HepG2 (cell line): ENCODE measurements around the gene ERBB3. TPM values are rescaled to one million over a fixed set of nuclear protein-coding genes. Genes with fewer than 3 reads are reported as not detected.

Source experiments
- ATF1 ChIP-seq: IDR thresholded peaks from 2 replicates; pipeline ENCODE4 v1.6.1; 2016; ENCODE audit warnings: mild to moderate bottlenecking, control low read depth
- CREB1 ChIP-seq, 2 experiments: fragments of 450-650 bp in 1 of 2; IDR thresholded peaks; 2 replicates each; pipeline ENCODE4 v1.6.1; 2016 to 2017; ENCODE audit warnings: control low read depth in 1 of 2, mild to moderate bottlenecking in 1 of 2, missing compliant biosample characterization in 1 of 2, missing genetic modification characterization in 1 of 2
- DMAP1 ChIP-seq: IDR thresholded peaks from 2 replicates; pipeline ENCODE4 v1.6.1; 2016
- E2F2 ChIP-seq: sonication (generic); formaldehyde crosslinking; IDR thresholded peaks from 2 replicates; pipeline ENCODE4 v1.4.0; 2020; ENCODE audit warnings: missing genetic modification reagents, borderline replicate concordance
- GPBP1L1 ChIP-seq: sonication (generic); formaldehyde crosslinking; IDR thresholded peaks from 2 replicates; pipeline ENCODE4 v1.5.0; 2020; ENCODE audit warnings: mild to moderate bottlenecking, missing genetic modification reagents
- HDAC6 ChIP-seq: fragments of 200-600 bp; sonication (generic); IDR thresholded peaks from 2 replicates; pipeline ENCODE4 v1.7.0; 2017; ENCODE audit warnings: mild to moderate bottlenecking, antibody characterized with exemption, low read length, low read depth
- MBNL3 ChIP-seq: fragments of 250-450 bp; sonication (Bioruptor Pico); conservative IDR thresholded peaks from 2 replicates; pipeline ENCODE4 v1.8.0; 2022; ENCODE audit warnings: mild to moderate bottlenecking, inconsistent platforms
- NKX3-1 ChIP-seq: sonication (generic); formaldehyde crosslinking; IDR thresholded peaks from 2 replicates; pipeline ENCODE4 v1.5.0; 2020; ENCODE audit warnings: missing genetic modification reagents
- SAFB2 ChIP-seq: sonication (generic); formaldehyde crosslinking; IDR thresholded peaks from 2 replicates; pipeline ENCODE4 v1.5.1; 2020; ENCODE audit warnings: missing genetic modification reagents, low read depth, mild to moderate bottlenecking, borderline replicate concordance
- SIN3B ChIP-seq: fragments of 150-350 bp; IDR thresholded peaks from 2 replicates; pipeline ENCODE4 v1.6.1; 2014; ENCODE audit warnings: low read length
- SRSF9 ChIP-seq: fragments of 200-400 bp; formaldehyde crosslinking; IDR thresholded peaks from 2 replicates; pipeline ENCODE4 v1.6.1; 2018; ENCODE audit warnings: borderline replicate concordance, mild to moderate bottlenecking, low read depth, low read length; ENCODE audit not compliant: insufficient read depth, poor library complexity, severe bottlenecking
- SRY ChIP-seq: sonication (generic); formaldehyde crosslinking; IDR thresholded peaks from 2 replicates; pipeline ENCODE4 v1.8.0; 2022; ENCODE audit warnings: mild to moderate bottlenecking, missing genetic modification reagents
- ZFP41 ChIP-seq: sonication (generic); formaldehyde crosslinking; IDR thresholded peaks from 2 replicates; pipeline ENCODE4 v1.4.0; 2020; ENCODE audit warnings: mild to moderate bottlenecking, missing genetic modification reagents, borderline replicate concordance
- ZFP82 ChIP-seq: sonication (generic); formaldehyde crosslinking; IDR thresholded peaks from 2 replicates; pipeline ENCODE4 v1.5.1; 2020; ENCODE audit warnings: mild to moderate bottlenecking, missing genetic modification reagents, borderline replicate concordance
- ZMYM3 ChIP-seq: sonication (generic); formaldehyde crosslinking; IDR thresholded peaks from 2 replicates; pipeline ENCODE4 v1.5.1; 2020; ENCODE audit warnings: mild to moderate bottlenecking, missing genetic modification reagents
- ZNF616 ChIP-seq: sonication (generic); formaldehyde crosslinking; IDR thresholded peaks from 2 replicates; pipeline ENCODE4 v1.5.0; 2020; ENCODE audit warnings: low read depth, mild to moderate bottlenecking, missing genetic modification reagents
- ZSCAN31 ChIP-seq: sonication (generic); formaldehyde crosslinking; IDR thresholded peaks from 2 replicates; pipeline ENCODE4 v1.5.0; 2020; ENCODE audit warnings: low read depth, mild to moderate bottlenecking, missing genetic modification reagents
- polyA plus RNA-seq, 8 experiments: library from polyadenylated mRNA; depleted of rRNA in 3 of 8; stranded (reverse) in 7 of 8; unstranded in 1 of 8; fragments of >200 nt; fragmentation: Illumina TruSeq in 4 of 8; extraction: Trizol in 4 of 8; gene quantifications; 2 replicates each; pipeline versions ENCODE4 v1.2.1 to v1.2.3, GENCODE V29; 2011 to 2016; ENCODE audit warnings: low read depth in 4 of 8, missing spikeins in 1 of 8, mixed read lengths in 1 of 8; ENCODE audit not compliant: insufficient read depth in 1 of 8
- total RNA-seq, 5 experiments: library from RNA; depleted of rRNA; stranded (reverse); fragments of >200 nt; fragmentation: Illumina TruSeq; extraction: Trizol; gene quantifications; 2 replicates each; pipeline ENCODE4 v1.2.3, GENCODE V29; 2016; ENCODE audit warnings: low read depth in 1 of 5
- TF ChIP-seq, protein P1 (sequence below): sonication (generic); formaldehyde crosslinking; IDR thresholded peaks from 2 replicates; pipeline ENCODE4 v1.4.0; 2020; ENCODE audit warnings: mild to moderate bottlenecking, missing genetic modification reagents
- TF ChIP-seq, protein P2 (sequence below): sonication (generic); formaldehyde crosslinking; IDR thresholded peaks from 2 replicates; pipeline ENCODE4 v1.5.1; 2020; ENCODE audit warnings: missing genetic modification reagents, mild to moderate bottlenecking, borderline replicate concordance
- TF ChIP-seq, protein P3 (sequence below), 2 experiments: sonication (generic) in 1 of 2; formaldehyde crosslinking in 1 of 2; IDR thresholded peaks; 2 replicates each; pipeline versions ENCODE4 v1.5.1 to v1.6.1; 2011 to 2020; ENCODE audit warnings: borderline replicate concordance in 1 of 2, low read depth in 1 of 2, low read length in 1 of 2, mild to moderate bottlenecking in 1 of 2, missing genetic modification reagents in 1 of 2, moderate library complexity in 1 of 2

The ERBB3 gene
- total and polyA plus RNA-seq, 2 of the 13 experiments (the other 11 are each of a cell fraction or from before 2014, with no cell fraction given): 93.6 to 358 TPM

GRCh38 chr12:56081393-56082347, 1.7 kb downstream of the ERBB3 start (continued):
- TF ChIP-seq SAFB2 (CRISPR knock-in tag) (peak; percentile 38; the same call in 1 of the 2 replicates), MBNL3 (CRISPR knock-in tag) (no peak), E2F2 (CRISPR knock-in tag) (no peak), GPBP1L1 (CRISPR knock-in tag) (no peak), ZFP82 (CRISPR knock-in tag) (no peak), CREB1 (IDR thresholded peaks at IDR 0.05) (no peak), CREB1 (CRISPR knock-in tag; IDR thresholded peaks at IDR 0.05) (peak; percentile 82), DMAP1 (CRISPR knock-in tag) (peak; percentile 90), SIN3B (no peak), ZNF616 (CRISPR knock-in tag) (peak; percentile 86), NKX3-1 (CRISPR knock-in tag) (peak; percentile 86; the same call in 1 of the 2 replicates), ZFP41 (CRISPR knock-in tag) (no peak; the same call in 1 of the 2 replicates), ZMYM3 (CRISPR knock-in tag) (peak; percentile 94), ZSCAN31 (CRISPR knock-in tag) (peak; percentile 96), ATF1 (CRISPR knock-in tag) (peak; percentile 53; the same call in 1 of the 2 replicates), HDAC6 (no peak), SRY (no peak), SRSF9 (no peak)
- TF ChIP-seq, protein P1, sequence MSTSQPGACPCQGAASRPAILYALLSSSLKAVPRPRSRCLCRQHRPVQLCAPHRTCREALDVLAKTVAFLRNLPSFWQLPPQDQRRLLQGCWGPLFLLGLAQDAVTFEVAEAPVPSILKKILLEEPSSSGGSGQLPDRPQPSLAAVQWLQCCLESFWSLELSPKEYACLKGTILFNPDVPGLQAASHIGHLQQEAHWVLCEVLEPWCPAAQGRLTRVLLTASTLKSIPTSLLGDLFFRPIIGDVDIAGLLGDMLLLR (CRISPR knock-in tag): no peak
- TF ChIP-seq, protein P2, sequence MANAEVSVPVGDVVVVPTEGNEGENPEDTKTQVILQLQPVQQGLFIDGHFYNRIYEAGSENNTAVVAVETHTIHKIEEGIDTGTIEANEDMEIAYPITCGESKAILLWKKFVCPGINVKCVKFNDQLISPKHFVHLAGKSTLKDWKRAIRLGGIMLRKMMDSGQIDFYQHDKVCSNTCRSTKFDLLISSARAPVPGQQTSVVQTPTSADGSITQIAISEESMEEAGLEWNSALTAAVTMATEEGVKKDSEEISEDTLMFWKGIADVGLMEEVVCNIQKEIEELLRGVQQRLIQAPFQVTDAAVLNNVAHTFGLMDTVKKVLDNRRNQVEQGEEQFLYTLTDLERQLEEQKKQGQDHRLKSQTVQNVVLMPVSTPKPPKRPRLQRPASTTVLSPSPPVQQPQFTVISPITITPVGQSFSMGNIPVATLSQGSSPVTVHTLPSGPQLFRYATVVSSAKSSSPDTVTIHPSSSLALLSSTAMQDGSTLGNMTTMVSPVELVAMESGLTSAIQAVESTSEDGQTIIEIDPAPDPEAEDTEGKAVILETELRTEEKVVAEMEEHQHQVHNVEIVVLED: peak; percentile 68; the same call in 1 of the 2 replicates
- TF ChIP-seq, protein P3, sequence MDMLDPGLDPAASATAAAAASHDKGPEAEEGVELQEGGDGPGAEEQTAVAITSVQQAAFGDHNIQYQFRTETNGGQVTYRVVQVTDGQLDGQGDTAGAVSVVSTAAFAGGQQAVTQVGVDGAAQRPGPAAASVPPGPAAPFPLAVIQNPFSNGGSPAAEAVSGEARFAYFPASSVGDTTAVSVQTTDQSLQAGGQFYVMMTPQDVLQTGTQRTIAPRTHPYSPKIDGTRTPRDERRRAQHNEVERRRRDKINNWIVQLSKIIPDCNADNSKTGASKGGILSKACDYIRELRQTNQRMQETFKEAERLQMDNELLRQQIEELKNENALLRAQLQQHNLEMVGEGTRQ (IDR thresholded peaks at IDR 0.05; ENCODE audit: low read depth, low read length): peak; percentile 82
- TF ChIP-seq, protein P3 (CRISPR knock-in tag; IDR thresholded peaks at IDR 0.05; ENCODE audit: borderline replicate concordance): peak; percentile 90; the same call in 1 of the 2 replicates
